GM21737 (cell line): ENCODE data around the gene FITM2.
"Not testable (repeated sequence)": the region's sequence is repeated elsewhere in the genome, so short reads cannot be mapped to it uniquely, and the experiment has no call there.

ENCODE experiments used
- ATAC-seq: cut with Tn5 transposase; IDR thresholded peaks from one replicate; pipeline ENCODE4 v1.9.1; 2021; ENCODE audit warnings: mild to moderate bottlenecking, moderate library complexity; ENCODE audit not compliant: unreplicated experiment

The FITM2 gene, protein sequence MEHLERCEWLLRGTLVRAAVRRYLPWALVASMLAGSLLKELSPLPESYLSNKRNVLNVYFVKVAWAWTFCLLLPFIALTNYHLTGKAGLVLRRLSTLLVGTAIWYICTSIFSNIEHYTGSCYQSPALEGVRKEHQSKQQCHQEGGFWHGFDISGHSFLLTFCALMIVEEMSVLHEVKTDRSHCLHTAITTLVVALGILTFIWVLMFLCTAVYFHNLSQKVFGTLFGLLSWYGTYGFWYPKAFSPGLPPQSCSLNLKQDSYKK

DNA sequence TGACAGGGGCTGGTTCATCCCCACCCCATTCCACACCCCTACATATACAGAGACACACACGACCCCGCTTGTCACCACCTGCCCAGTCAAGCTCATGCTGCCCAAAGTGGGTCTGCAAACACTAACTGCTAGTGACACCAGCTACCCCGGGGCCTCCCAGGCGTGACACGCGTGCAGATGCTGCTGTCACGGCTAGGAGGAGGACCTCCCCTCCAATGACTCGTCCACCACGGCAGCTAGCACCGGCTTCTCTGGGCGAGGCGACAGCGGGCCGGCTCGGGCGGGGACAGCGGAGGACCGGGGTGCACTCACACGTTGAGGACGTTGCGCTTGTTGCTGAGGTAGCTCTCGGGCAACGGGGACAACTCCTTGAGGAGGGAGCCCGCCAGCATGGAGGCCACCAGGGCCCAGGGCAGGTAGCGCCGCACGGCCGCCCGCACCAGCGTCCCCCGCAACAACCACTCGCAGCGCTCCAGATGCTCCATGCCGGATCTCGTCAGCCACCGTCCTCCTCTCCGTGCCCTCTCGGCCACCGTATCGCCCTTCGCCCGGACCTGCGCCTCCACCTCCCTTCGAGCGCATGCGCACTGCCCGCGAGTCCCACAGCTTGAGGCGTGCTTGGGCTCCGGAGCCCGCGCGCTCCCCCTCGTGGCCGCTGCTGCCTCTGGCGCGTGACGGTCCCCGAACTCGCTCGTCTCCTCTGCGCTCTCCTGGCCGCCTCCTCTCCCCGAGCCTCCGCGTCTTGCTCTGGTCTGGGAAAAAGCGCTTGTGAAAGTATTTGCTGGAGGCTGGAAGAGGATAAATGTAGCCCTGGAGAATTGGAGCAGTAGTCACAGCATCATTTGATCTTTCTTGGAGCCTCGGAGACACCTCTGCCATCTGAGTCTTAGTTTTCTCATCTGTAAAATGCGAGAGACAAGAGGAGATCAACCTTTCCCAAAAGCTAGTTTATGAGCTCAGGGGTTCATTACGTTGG is at the start of gene FITM2:
Gene FITM2 (minus strand): TSS at position 539 of the 976 bp plus-strand sequence. CDS start 54 bp downstream, at position 485.
- ATAC-seq, result peak; percentile 78

DNA sequence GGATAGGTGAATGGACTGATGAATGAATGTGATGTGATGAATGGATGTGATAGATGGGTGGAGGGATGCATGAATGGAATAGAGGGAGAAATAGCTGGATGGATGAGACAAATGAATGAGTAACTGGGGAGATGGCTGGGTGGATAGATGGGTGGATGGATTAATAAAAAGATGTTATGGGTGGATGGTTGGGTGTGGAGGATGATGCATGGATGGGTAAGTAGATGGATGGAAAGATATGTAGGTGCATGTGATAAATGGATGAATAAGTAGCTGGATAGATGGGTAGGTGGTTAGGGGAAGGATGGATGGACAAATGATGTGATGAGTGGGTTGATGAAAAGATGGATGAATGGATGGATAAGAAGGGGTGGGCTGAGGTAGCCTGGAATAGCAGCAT is 49.2 kb upstream of the FITM2 start:
- ATAC-seq, result no peak

DNA sequence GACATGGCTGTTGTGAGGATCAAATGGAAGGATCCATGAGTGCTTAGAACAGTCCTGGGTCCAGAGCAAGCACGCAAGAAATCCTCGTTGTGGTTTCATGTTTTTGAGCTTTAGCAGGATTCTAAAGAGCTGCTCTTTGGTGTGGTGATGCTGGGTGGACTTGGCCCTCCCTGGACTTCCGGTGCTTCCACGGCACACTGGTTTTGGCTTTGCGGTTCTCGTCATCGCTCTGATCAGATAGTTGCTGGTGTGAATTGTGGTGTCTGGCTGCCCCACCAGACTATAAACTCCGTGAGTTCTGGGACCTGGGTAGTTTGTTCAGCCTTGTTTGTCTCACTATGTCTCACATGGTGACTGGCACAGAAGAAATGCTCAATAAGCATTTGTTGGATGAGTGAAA is 47.8 kb upstream of the FITM2 start:
- ATAC-seq, result no peak

DNA sequence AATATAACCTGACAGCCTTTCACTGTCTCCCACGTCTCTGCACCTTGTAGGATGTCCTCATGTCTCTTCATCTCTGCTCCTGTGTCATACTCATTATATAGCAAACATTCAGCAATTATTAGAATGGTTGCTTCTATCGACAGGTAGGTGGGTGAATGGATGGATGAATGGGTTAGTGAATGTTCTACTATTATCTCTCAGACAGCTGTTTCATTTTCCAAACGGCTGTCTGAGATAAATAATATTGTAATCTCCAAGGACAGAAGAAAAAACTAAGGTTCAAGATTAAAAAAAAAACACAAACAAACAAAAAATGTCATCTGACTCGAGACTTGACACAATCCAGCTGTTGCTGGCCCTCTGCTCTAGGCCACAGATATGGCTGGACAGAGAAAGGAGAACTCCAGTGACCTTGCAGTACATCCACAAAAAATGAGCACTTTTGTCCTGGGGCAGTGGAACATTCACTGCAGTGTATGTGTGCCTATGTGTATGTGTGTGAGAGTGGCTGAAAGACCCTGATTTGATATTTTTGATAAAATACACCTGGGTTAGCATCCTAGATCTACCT is 46.6 kb upstream of the FITM2 start:
- ATAC-seq, result no peak

DNA sequence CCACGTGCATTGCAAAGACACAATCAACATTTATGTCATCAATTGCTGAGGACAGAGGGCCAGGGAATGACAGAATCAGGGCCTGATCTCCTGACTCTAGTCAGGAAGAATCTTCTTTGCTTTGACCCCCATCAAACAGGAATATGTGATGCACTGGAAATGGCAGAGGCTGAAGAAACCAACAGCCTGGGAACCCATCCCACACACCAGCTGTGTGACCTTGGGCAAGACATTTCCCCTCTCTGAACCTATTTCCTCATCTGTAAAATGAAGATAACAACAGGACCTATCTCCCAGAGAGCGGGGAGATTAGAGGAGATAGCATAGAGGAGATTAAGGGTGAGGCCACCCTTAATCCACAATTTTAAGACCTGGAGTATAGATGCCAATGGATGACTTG is 46.0 kb upstream of the FITM2 start:
- no peak for ATAC-seq

DNA sequence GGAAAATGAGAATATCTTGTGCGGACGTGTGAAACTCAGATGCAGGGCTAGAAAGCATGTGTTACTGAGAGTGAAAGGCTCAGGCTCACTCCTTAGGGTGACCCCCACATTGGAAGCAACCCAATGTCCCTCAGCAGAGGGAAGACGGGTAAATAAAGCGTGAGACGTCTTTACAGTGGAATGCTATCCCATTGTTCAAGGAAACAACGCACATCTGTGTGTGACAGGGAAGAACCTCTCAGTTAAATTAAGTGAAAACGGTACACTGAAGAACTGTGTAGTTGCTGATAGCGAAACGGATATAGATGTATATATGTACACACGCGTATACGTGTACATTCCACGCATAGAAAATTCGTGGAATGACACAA is 45.3 kb upstream of the FITM2 start:
- ATAC-seq, result no peak

DNA sequence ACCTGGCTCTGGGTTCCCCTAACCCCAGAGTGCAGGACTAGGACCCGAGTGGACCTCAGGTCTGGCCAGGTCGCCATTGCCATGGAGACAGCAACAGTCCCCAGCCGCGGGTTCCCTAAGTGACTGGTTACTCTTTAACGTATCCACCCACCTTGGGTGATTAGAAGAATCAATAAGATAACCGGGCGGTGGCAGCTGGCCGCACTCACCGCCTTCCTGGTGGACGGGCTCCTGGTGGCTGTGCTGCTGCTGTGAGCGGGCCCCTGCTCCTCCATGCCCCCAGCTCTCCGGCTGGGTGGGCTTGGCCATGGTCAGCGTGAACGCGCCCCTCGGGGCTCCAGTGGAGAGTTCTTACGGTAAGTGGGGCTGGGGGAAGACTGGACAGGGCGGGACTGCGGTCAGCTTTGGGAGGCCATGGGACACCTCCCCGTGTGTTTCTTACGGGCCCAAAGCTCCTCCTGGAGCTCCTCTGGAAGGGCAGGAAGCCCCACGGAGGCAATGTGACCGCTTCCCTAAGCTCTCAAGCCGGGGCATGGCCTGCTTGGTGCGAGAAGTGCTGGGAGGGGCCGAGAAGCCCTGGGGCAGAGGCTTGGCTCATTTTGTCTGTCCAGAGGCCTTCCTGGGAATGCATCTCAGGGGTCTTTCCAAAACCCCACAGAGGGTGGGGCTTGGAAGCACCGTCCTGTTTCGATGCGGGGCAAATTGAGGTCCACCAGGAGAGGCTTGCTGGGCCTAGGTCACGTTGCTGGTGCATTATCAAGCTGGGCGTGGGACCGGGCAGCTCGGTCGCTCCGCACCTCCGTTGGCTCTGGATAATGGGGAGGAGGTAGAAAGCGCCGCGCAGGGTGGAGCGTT is 44.7 kb upstream of the FITM2 start, which contains the start of gene HNF4A:
Gene HNF4A (plus strand): TSS at position 202 of the 855 bp plus-strand sequence. CDS start 106 bp downstream, at position 308.
- no peak for ATAC-seq

DNA sequence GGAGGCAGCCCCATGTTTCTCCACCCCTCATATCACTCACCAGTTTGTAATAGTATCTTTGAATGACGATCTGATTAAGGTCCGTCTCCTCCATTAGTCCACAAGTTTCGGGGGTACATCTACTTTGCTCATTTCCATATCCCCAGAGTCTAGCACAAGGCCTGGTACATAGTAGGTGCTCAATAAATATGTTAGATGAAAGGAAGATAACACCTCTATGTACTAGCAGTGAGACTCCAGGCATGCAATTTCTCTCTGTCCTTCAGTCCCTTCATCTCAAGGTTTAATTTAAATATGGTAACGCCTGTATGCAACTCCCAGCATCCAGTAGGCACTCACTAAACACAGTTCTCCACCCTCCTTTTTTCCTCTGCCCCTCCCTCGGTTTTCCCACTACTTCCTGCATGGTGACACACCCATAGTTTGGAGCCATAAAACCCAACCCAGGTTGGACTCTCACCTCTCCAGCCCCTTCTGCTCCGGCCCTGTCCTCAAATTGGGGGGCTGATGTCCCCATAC is 44.0 kb upstream of the FITM2 start:
- ATAC-seq, result no peak

DNA sequence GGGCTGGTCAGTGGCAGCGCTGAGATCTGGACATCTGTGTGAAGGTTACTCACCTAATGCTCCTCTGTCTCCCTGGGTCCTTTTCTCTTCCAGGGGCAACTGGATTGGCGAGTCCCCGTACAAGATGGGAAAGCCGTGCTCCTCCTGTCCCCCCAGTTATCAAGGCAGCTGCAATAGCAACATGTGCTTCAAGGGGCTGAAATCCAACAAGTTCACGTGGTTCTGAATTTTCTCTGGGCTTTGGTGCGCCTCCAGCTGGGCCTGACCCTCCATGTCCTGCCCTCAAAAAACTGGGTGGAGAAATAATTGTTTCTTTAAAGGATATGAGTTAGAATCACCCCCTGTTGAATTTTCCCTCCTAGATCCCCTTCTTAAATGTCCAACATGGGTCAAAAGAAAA is 39.6 kb upstream of the FITM2 start:
- no peak for ATAC-seq

DNA sequence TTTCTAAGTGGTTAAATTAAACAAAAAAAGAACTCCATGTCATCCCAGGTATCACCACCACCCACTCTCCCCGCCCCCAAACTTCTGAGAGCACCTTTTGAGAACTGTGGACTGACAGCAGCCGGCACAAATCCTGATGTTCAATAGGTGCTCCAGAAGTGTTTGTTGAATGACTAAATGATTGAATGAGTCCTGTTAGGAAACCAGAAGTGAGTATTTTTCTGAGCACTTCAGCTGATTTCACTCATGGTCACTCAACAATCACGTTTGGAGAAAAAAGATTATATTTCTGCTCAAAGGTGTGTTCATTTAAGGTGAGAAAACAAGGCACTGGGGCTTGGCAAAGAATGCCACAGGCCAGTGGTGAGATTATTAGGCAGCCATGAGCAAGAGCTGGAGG is 38.3 kb upstream of the FITM2 start:
- no peak for ATAC-seq

DNA sequence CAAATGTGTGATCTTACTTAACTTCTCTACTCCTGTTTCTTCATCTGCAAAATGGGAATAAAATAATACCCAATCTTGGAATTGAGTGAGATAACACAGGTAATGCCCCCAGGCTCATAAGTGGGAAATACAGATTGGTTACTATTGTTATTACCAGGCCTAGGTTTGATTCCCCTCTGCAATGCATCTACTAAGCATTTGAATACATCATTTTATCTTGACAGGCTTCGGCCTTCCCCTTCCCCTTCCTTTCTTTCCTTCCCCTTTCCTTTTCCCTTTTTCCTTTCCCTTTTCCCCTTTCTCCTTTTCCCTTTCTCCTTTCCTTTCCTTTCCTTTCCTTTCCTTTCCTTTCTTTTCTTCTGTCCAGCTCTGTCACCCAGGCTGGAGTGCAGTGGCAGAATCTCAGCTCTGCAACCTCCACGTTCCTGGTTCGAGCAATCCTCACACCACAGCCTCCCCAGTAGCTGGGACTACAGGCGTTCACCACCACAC is 37.2 kb upstream of the FITM2 start:
- ATAC-seq, result no peak

DNA sequence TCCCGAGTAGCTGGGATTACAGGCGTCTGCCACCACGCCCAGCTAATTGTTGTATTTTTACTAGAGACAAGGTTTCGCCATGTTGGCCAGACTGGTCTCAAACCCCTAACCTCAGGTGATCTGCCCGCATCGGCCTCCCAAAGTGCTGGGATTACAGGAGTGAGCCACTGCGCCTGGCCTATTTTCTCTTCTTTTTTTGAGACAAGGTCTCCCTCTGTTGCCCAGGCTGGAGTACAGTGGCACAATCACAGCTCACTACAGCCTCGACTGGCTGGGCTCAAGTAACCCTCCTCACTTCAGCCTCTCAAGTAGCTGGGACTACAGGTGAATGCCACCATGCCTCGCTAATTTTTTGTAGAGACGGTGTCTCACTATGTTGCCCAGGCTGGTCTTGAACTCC is 34.9 kb upstream of the FITM2 start:
- not testable (repeated sequence) for ATAC-seq

DNA sequence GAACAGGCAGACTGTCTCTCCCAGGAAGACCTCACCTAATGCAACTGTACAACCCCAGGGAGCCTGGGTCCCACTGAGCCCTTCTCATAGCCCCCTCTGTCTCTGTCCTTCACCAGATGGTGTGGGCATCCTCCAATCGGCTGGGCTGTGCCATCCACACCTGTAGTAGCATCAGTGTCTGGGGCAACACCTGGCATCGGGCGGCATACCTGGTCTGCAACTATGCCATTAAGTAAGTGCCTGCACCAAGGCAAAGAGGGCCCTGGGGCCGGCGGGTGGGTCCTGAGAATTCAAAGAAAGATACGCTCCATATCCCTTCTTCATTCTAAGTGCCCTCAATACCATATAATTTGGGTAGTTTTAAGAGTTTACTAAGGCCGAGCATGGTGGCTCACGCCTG is 34.1 kb upstream of the FITM2 start:
- ATAC-seq, result no peak

DNA sequence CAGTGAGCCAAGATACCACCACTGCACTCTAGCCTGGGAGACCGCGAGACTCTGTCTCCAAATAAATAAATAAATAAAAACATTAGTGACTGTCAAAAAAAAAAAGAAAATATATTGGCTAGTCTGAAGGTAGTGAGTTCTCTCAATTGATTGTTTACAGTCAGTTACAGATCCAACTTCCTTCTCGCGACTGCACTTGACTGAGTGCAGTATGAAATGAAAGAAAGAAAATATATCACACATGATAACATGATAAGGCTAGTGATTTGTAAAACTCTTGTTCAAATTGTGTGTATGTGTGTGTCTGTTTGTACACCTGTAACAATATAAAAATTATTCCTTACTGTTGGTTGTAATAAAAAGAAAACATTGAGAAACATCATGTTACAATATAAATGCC is 33.7 kb upstream of the FITM2 start:
- ATAC-seq, result no peak

DNA sequence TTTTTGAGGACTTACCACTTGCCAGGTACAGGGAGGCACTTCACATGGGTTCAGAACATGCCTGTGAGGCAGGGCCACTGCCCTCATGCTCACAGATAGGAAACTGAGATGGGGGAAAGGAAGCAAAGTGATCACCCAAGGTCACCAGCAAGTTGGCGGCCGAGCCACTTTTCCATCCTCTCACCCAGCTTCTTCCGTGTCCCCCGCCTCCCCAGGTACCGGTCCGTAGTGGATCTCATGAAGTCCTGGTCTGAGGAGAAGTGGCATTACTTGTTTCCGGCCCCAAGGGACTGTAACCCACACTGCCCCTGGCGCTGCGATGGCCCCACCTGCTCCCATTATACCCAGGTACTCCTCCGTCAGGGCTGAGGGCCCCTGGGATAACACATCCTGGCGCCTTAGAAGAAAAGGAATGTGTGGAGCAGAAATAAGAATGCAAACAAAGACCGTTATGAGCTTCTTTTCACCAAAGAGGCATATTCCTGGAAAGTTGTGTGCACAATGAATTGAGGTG is 32.2 kb upstream of the FITM2 start:
- ATAC-seq, result no peak

DNA sequence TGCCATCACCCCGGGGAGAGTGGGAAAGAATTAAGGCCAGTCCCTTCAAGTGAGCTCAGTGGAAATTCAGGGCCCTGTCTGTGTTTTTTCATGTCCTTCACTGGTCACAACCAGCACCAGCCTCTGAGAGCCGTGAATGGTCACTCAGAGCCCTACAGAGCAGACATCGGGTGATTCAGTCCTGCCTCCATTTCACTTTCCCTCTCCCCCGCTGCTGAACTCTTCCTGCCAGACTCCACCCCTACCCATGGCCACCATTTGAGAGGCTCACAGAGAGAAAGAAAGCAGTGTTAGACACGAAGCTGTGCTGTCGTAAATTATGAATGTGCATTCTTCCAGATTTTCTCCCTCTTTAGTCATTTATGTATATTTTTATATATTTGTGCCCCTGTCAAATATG is 31.2 kb upstream of the FITM2 start:
- ATAC-seq, result no peak

DNA sequence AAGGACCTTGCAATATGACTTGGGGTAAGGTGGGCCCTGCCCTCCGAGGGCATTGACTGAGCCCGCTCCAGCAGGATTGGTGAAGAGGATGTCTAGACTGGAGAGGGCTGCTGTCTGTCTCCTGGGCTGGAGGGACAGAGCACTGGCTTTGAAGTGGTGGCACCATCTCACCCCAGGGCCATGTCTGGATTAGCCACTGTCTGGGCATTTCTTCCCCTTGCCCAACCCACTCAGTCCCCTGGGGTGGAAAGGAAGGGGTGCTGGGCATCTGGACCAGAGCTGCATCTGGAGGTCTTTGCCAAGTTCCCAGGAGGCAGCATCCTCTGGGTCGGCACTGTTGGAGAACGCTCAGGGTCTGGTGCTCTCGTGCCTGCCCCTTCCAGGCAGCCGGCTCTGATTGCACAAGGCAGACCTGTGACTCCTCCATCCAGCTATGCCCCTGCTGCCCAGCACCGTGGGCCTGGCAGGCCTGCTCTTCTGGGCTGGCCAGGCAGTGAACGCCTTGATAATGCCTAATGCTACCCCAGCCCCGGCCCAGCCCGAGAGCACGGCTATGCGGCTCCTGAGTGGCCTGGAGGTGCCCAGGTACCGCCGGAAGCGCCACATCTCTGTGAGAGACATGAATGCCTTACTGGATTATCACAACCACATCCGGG is 25.9 kb upstream of the FITM2 start, which contains the start of gene R3HDML:
Gene R3HDML (plus strand): TSS at position 319 of the 656 bp plus-strand sequence. CDS start 115 bp downstream, at position 434.
- ATAC-seq, result no peak

DNA sequence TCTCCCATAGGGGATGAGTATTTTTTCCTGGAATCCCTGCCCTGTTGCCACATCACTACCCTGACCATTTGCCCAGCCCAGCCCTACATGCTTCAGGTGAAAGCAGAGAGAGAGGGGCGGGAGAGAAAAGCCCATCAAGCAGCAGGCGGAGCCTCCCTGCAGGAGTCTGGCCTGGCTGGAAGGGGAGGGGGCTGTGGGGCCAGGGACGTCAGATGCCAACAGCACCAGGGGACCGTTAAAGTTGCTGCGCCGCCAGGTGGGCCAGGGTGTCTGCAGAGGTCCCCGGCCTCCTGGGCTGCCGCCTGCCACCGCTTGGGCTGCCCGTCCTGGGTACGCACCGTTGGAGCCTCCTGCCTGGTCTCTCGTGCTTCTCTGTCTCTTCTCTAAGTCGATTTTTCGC is 25.1 kb upstream of the FITM2 start:
- ATAC-seq, result no peak

DNA sequence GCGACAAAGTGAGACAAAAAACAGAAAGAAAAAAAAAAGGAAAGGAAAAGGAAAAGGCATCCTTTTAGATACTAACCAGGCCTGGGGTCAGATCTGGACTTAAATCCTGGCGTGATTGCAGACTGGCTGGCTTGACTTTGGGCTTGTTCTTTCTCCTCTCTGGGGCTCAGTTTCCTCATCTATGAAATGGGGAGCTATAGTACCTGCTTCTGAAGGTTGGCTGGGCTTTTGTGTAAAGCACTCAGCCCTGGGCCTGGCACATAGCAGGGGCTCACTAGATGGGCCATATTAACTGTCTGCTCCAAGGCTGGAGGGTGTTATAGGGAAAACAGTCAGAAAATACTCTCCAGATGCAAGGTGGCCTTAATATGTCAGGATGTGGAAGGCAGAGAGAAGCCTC is 24.7 kb upstream of the FITM2 start:
- ATAC-seq, result no peak

DNA sequence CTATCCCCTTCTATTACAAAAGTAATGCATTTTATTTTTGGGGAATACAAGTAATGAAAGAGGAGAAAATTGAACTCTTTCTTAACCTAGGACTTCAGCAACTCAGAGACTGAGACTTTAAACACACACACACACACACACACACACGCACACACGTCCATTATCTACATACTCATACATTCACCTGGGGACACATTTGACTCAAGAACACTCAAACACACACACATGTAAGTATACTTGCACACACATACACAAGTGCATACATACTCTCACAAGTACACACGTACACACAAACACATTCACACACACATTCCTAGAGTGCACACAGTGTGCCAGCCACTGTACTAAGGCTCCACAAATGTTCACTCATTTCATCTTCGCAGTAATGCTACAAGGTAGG is 23.7 kb upstream of the FITM2 start:
- ATAC-seq, result no peak
